MCF 10A (cell line): ENCODE data around the gene PRMT1. TPM values are rescaled to one million over a fixed set of nuclear protein-coding genes. Genes with fewer than 3 reads are reported as not detected.
A peak's percentile ranks its signal among the peaks of the same experiment; 100 is the strongest.

Experiments used
- BruUV-seq: library from RNA; stranded (reverse); fragments of 400-500 nt; replicated peaks from 2 replicates; lab custom pipeline; 2021; lab: Mats Ljungman, UMichigan
- CTCF ChIA-PET: fragments of 300-600 bp; sonication (Branson Sonifier 250); formaldehyde crosslinking; extraction: SDS; loops from one replicate; lab custom pipeline; 2021; ENCODE audit warnings: antibody characterized with exemption, inconsistent platforms; lab: Yijun Ruan, JAX
- POLR2A ChIA-PET: fragments of 300-600, 350-650 bp; sonication (Branson Sonifier 250); formaldehyde crosslinking; extraction: SDS; loops from one replicate; lab custom pipeline; 2020; ENCODE audit warnings: antibody characterized with exemption, inconsistent platforms; lab: Yijun Ruan, JAX
- DNase-seq: peaks from one replicate; pipeline ENCODE4 v3.0.0-alpha.2; 2018; ENCODE audit not compliant: unreplicated experiment
- H3K27ac Mint-ChIP-seq: one replicate; pipeline ENCODE4 v1.8.0; 2022; ENCODE audit warnings: mild to moderate bottlenecking, low read depth, mixed read lengths; ENCODE audit not compliant: unreplicated experiment
- H3K27me3 Mint-ChIP-seq: one replicate; pipeline ENCODE4 v1.8.0; 2022; ENCODE audit warnings: mixed read lengths; ENCODE audit not compliant: insufficient read depth, unreplicated experiment
- H3K36me3 Mint-ChIP-seq: one replicate; pipeline ENCODE4 v1.8.0; 2022; ENCODE audit warnings: mild to moderate bottlenecking, moderate library complexity, mixed read lengths; ENCODE audit not compliant: insufficient read depth, unreplicated experiment
- H3K4me1 Mint-ChIP-seq: one replicate; pipeline ENCODE4 v1.8.0; 2022; ENCODE audit warnings: mixed read lengths; ENCODE audit not compliant: insufficient read depth, unreplicated experiment
- H3K4me3 Mint-ChIP-seq: one replicate; pipeline ENCODE4 v1.8.0; 2022; ENCODE audit warnings: mild to moderate bottlenecking, moderate library complexity, mixed read lengths; ENCODE audit not compliant: unreplicated experiment
- H3K9me3 Mint-ChIP-seq: one replicate; pipeline ENCODE4 v1.8.0; 2022; ENCODE audit warnings: mixed read lengths; ENCODE audit not compliant: unreplicated experiment
- CTCF ChIP-seq: fragments of 200-600 bp; IDR thresholded peaks from one replicate; pipeline ENCODE4 v1.8.0; 2022; ENCODE audit warnings: antibody characterized with exemption, mild to moderate bottlenecking; ENCODE audit not compliant: unreplicated experiment
- intact Hi-C: fragments of 100-400 bp; cut with micrococcal nuclease; formaldehyde crosslinking; loops from 2 replicates; pipeline ENCODE4 v1.14.1; 2022
- total RNA-seq: library from RNA; stranded (reverse); gene quantifications from 2 replicates; pipeline ENCODE4 v1.2.3, GENCODE V29; 2022

Gene PRMT1
- total RNA-seq, 1 experiment from 2014 or later = 304 TPM

GRCh38 chr19:49681830-49682229 is 4.8 kb downstream of the PRMT1 start:
- TF ChIP-seq CTCF = no peak
- BruUV-seq = no TSS peak
- CTCF ChIA-PET = interaction anchor here (0.6 to 1.2 kb wide), 7 partner anchors 16 to 909 kb away, joined by 3 to 8 read pairs (median 3); partner anchors contain the start of genes BCL2L12, IRF3 and RRAS
- no peak overlapping the region for H3K4me3 Mint-ChIP-seq
- POLR2A ChIA-PET = interaction anchor here (8.4 kb wide), 1 partner anchor 40 kb away, joined by 121 read pairs; the partner anchor contains the start of genes RRAS and SCAF1
- no peaks in the 10 kb centered on the region for H3K9me3 Mint-ChIP-seq
- H3K27me3 Mint-ChIP-seq = no peaks in the 10 kb centered on the region
- intact Hi-C loops = no loop called here
- H3K4me1 Mint-ChIP-seq = peaks cover 12% of the 10 kb centered on the region
- no peak for DNase-seq
- H3K36me3 Mint-ChIP-seq = peaks cover 66% of the 10 kb centered on the region
- no peak overlapping the region for H3K27ac Mint-ChIP-seq

GRCh38 chr19:49682274-49682673 is 5.2 kb downstream of the PRMT1 start:
- Mint-ChIP-seq H3K9me3 (no peaks in the 10 kb centered on the region), H3K4me1 (peaks cover 12% of the 10 kb centered on the region), H3K27ac (no peak overlapping the region), H3K4me3 (no peak overlapping the region), H3K36me3 (peaks cover 66% of the 10 kb centered on the region), H3K27me3 (no peaks in the 10 kb centered on the region)
- no peak for TF ChIP-seq CTCF
- CTCF ChIA-PET = interaction anchor here (0.6 to 1.0 kb wide), 4 partner anchors 46 to 369 kb away, joined by 3 to 5 read pairs (median 4); no protein-coding TSS in a partner anchor
- POLR2A ChIA-PET = interaction anchor here (8.4 kb wide), 1 partner anchor 40 kb away, joined by 121 read pairs; the partner anchor contains the start of genes RRAS and SCAF1
- DNase-seq = no peak
- intact Hi-C loops = no loop called here
- BruUV-seq = no TSS peak

- Mint-ChIP-seq H3K36me3 (peaks cover 79% of the 10 kb centered on the region), H3K9me3 (no peaks in the 10 kb centered on the region), H3K27ac (no peak overlapping the region), H3K27me3 (no peaks in the 10 kb centered on the region), H3K4me1 (peaks cover 9% of the 10 kb centered on the region), H3K4me3 (no peak overlapping the region)
- no TSS peak for BruUV-seq
- no peak for TF ChIP-seq CTCF
- no peak for DNase-seq
- intact Hi-C loops = no loop called here
- ChIA-PET POLR2A (interaction anchor here (0.8 kb wide), 1 partner anchor 40 kb away, joined by 3 read pairs; no protein-coding TSS in a partner anchor), CTCF (interaction anchor here (1.1 to 1.6 kb wide), 3 partner anchors 73 to 326 kb away, joined by 4 to 5 read pairs (median 4); no protein-coding TSS in a partner anchor)
Observed at GRCh38 chr19:49683814-49684250, 6.8 kb downstream of the PRMT1 start.

GRCh38 chr19:49684251-49684982 is 7.3 kb downstream of the PRMT1 start:
- H3K36me3 Mint-ChIP-seq = peaks cover 85% of the 10 kb centered on the region
- peak; percentile 53 for TF ChIP-seq CTCF
- no TSS peak for BruUV-seq
- DNase-seq = no peak
- POLR2A ChIA-PET = interaction anchor here (1.0 kb wide), 1 partner anchor 43 kb away, joined by 4 read pairs; no protein-coding TSS in a partner anchor
- H3K27ac Mint-ChIP-seq = no peak overlapping the region
- peaks cover 9% of the 10 kb centered on the region for H3K4me1 Mint-ChIP-seq
- H3K9me3 Mint-ChIP-seq = no peaks in the 10 kb centered on the region
- H3K4me3 Mint-ChIP-seq = no peak overlapping the region
- intact Hi-C loops = no loop called here
- no peaks in the 10 kb centered on the region for H3K27me3 Mint-ChIP-seq
- CTCF ChIA-PET = interaction anchor here (1.0 to 1.6 kb wide), 5 partner anchors 8 to 326 kb away, joined by 3 to 5 read pairs (median 3); no protein-coding TSS in a partner anchor
